GM21367 (cell line): ENCODE data around the gene DNAJC13.

Experiments
- ATAC-seq: cut with Tn5 transposase; IDR thresholded peaks from one replicate; pipeline ENCODE4 v1.9.1; 2021; ENCODE audit not compliant: unreplicated experiment

DNAJC13 gene

GRCh38 chr3:132587401-132587800, 170.1 kb downstream of the DNAJC13 start:
- ATAC-seq: no peak
